Heart left ventricle (tissue), 13 donors: ENCODE data around the gene PLA2G4A.

Experiments
- CTCF ChIP-seq, 12 donors: fragments of 200-600 bp; sonication (generic) in 4 of 12; IDR thresholded peaks; one replicate each; pipeline versions ENCODE4 v1.5.0 to v1.8.0; 2018 to 2022; ENCODE audit warnings: antibody characterized with exemption in 12 of 12, mild to moderate bottlenecking in 5 of 12
- POLR2A ChIP-seq, 2 donors: fragments of 450-650 bp; IDR thresholded peaks; one replicate each; pipeline ENCODE4 v1.6.1; 2017; ENCODE audit warnings: antibody characterized with exemption in 2 of 2, mild to moderate bottlenecking in 2 of 2, moderate library complexity in 2 of 2
- donor health status: ischemic (EF 13 %, LVEDD 7.1; RV severe dilation, severe dysfunction).
- donor health status: DM: no; HTN: yes; CAD: no.
- donor health status: DM: no; HTN: no; CAD: no.
- donor health status: ischemic (EF 25% LVEDD 6.9; RV normal size, moderate dysfunction).
- donor health status: ischemic (EF 25% LVEDD 5.7; RV mildly dilated, moderate dysfunction).
- donor health status: ischemic (EF 35%, LVEDD 5.7; RV mildly dilated, moderate dysfunction).
- donor health status: nonischemic (EF 11% LVEDD 7.7; RV severe dilation, severe dysfunction).
- donor health status: DM: yes; HTN: yes; CAD: no.
- donor health status: PGD.
- donor health status: ischemic (EF 29% LVEDD 5.4; RV normal size, mild dysfunction).
- donor health status: nonischemic (EF 23%, LVEDD 6.1; RV moderate dilation, normal function).

- TF ChIP-seq CTCF (IDR thresholded peaks at IDR 0.05) = no peak
- no peak for TF ChIP-seq POLR2A (IDR thresholded peaks at IDR 0.05)
Measured at GRCh38 chr1:186976700-186977099, 148.0 kb downstream of the PLA2G4A start.
